NCI-H1105 (cell line): Measurements from ENCODE around the gene TGFBR2.
A peak's percentile ranks its signal among the peaks of the same experiment; 100 is the strongest.

Experiments
- DNase-seq: peaks from one replicate; lab custom pipeline; 2025; lab: John Stamatoyannopoulos, UW

The TGFBR2 gene

GRCh38 chr3:30693470-30694120, 87.2 kb downstream of the TGFBR2 start:
- peak; percentile 34 for DNase-seq

- DNase-seq: no peak
Measured at GRCh38 chr3:30694148-30694547, 87.7 kb downstream of the TGFBR2 start.

GRCh38 chr3:30694668-30695067, 88.3 kb downstream of the TGFBR2 start:
- DNase-seq: no peak

- no peak for DNase-seq
Measured at GRCh38 chr3:30695302-30696061, 89.1 kb downstream of the TGFBR2 start.

GRCh38 chr3:30696403-30696819, 90.0 kb downstream of the TGFBR2 start:
- no peak for DNase-seq

GRCh38 chr3:30696896-30697295, 90.5 kb downstream of the TGFBR2 start:
- DNase-seq: no peak

- no peak for DNase-seq
Measured at GRCh38 chr3:30698549-30698948, 92.1 kb downstream of the TGFBR2 start.

- DNase-seq: no peak
Measured at GRCh38 chr3:30699927-30700326, 93.5 kb downstream of the TGFBR2 start.

- DNase-seq: no peak
Measured at GRCh38 chr3:30700702-30701321, 94.4 kb downstream of the TGFBR2 start.

- DNase-seq: no peak
Measured at GRCh38 chr3:30702038-30702827, 95.8 kb downstream of the TGFBR2 start.

- DNase-seq: no peak
Measured at GRCh38 chr3:30702828-30703397, 96.5 kb downstream of the TGFBR2 start.

GRCh38 chr3:30704931-30705890, 98.8 kb downstream of the TGFBR2 start:
- no peak for DNase-seq

GRCh38 chr3:30707825-30708224, 101.4 kb downstream of the TGFBR2 start:
- DNase-seq: no peak

GRCh38 chr3:30708472-30708871, 102.1 kb downstream of the TGFBR2 start:
- no peak for DNase-seq

GRCh38 chr3:30710017-30710416, 103.6 kb downstream of the TGFBR2 start:
- DNase-seq: no peak

GRCh38 chr3:30711151-30711550, 104.8 kb downstream of the TGFBR2 start:
- no peak for DNase-seq

- DNase-seq: no peak
Measured at GRCh38 chr3:30711867-30712266, 105.5 kb downstream of the TGFBR2 start.

GRCh38 chr3:30712991-30713390, 106.6 kb downstream of the TGFBR2 start:
- no peak for DNase-seq

GRCh38 chr3:30713885-30714503, 107.6 kb downstream of the TGFBR2 start:
- DNase-seq: no peak

GRCh38 chr3:30719536-30719935, 113.1 kb downstream of the TGFBR2 start:
- no peak for DNase-seq
